PFSK-1 (cell line): ENCODE measurements around the gene GALNT15.

Experiments
- FOXP2 ChIP-seq: optimal IDR thresholded peaks from 2 replicates; pipeline ENCODE3; 2011; ENCODE audit warnings: borderline replicate concordance, control low read depth, inconsistent platforms; ENCODE audit not compliant: insufficient read depth; ENCODE audit errors: extremely low read length, extremely low read depth
- POLR2AphosphoS5 ChIP-seq: IDR thresholded peaks from 2 replicates; pipeline ENCODE4 v1.6.1; 2012; ENCODE audit warnings: low read depth, mild to moderate bottlenecking, control low read depth, low read length, moderate library complexity
- REST ChIP-seq, 2 experiments: IDR thresholded peaks; 2 replicates each; pipeline versions ENCODE4 v1.6.1 to v1.8.0; 2011 to 2012; ENCODE audit warnings: low read depth in 2 of 2, low read length in 2 of 2, control low read depth in 1 of 2, inconsistent platforms in 1 of 2, mild to moderate bottlenecking in 1 of 2, moderate library complexity in 1 of 2; ENCODE audit not compliant: insufficient read depth in 1 of 2
- SIN3A ChIP-seq: IDR thresholded peaks from 2 replicates; pipeline ENCODE4 v1.6.1; 2012; ENCODE audit warnings: mild to moderate bottlenecking, low read length, moderate library complexity, borderline replicate concordance; ENCODE audit not compliant: insufficient read depth
- TAF1 ChIP-seq: IDR thresholded peaks from 2 replicates; pipeline ENCODE4 v1.6.1; 2012; ENCODE audit warnings: low read length, control low read depth, borderline replicate concordance; ENCODE audit not compliant: insufficient read depth

The GALNT15 gene

GRCh38 chr3:16199769-16200168 is 25.3 kb downstream of the GALNT15 start:
- TF ChIP-seq FOXP2 (no peak), SIN3A (no peak)

GRCh38 chr3:16200411-16200810 is 25.9 kb downstream of the GALNT15 start:
- TF ChIP-seq FOXP2 (no peak), POLR2AphosphoS5 (no peak), TAF1 (no peak), SIN3A (no peak), REST (IDR thresholded peaks at IDR 0.05; ENCODE audit: insufficient read depth in 1 of 2, low read depth in 2 of 2, low read length in 2 of 2) (no peak)

GRCh38 chr3:16203031-16203430 is 28.6 kb downstream of the GALNT15 start:
- TF ChIP-seq POLR2AphosphoS5 (no peak), TAF1 (no peak), SIN3A (no peak), FOXP2 (no peak), REST (IDR thresholded peaks at IDR 0.05; ENCODE audit: insufficient read depth in 1 of 2, low read depth in 2 of 2, low read length in 2 of 2) (no peak)

GRCh38 chr3:16203671-16204629 is 29.5 kb downstream of the GALNT15 start:
- no peak for TF ChIP-seq SIN3A
- no peak for TF ChIP-seq POLR2AphosphoS5
- no peak for TF ChIP-seq TAF1
- no peak for TF ChIP-seq REST (IDR thresholded peaks at IDR 0.05; ENCODE audit: insufficient read depth in 1 of 2, low read depth in 2 of 2, low read length in 2 of 2)
- TF ChIP-seq FOXP2 = no peak

- TF ChIP-seq TAF1 (no peak), POLR2AphosphoS5 (no peak), FOXP2 (no peak), SIN3A (no peak), REST (IDR thresholded peaks at IDR 0.05; ENCODE audit: insufficient read depth in 1 of 2, low read depth in 2 of 2, low read length in 2 of 2) (no peak)
These were observed 30.3 kb downstream of the GALNT15 start for GRCh38 chr3:16204751-16205150.
